ENCODE measurements around the gene KRT27. TPM values are rescaled to one million over a fixed set of nuclear protein-coding genes. Genes with fewer than 3 reads are reported as not detected.

Gene KRT27
- total and polyA plus RNA-seq, 7 donors, result 0.01 TPM; not detected in 6

GRCh38 chr17:40763752-40764151 is 18.6 kb downstream of the KRT27 start:
- TF ChIP-seq CTCF (IDR thresholded peaks at IDR 0.05), result no peak
- DNase-seq (no peak), ATAC-seq (no peak)
- no peak overlapping the region for H3K27ac ChIP-seq
- H3K27me3 ChIP-seq (ENCODE audit: insufficient read depth in 3 of 3, low read length in 2 of 3), result peaks cover 0 to 7% (median 4%) of the 10 kb centered on the region in 3 donors
- H3K9me3 ChIP-seq, result peaks cover 26% of the 10 kb centered on the region
- no peaks in the 10 kb centered on the region for H3K36me3 ChIP-seq (ENCODE audit: insufficient read depth in 1 of 2, low read depth in 1 of 2)
- intact Hi-C loops (cut with DNase I), result no loop called here
- no peaks in the 10 kb centered on the region for H3K4me1 ChIP-seq
- 83 to 96% (median 92%) methylated on average over 1 of the region's 1 CpG for WGBS, 3 donors
- H3K4me3 ChIP-seq, result no peak overlapping the region

- TF ChIP-seq CTCF (IDR thresholded peaks at IDR 0.05), result no peak
- Histone ChIP-seq H3K27ac (no peak overlapping the region), H3K4me1 (no peaks in the 10 kb centered on the region), H3K4me3 (no peak overlapping the region), H3K9me3 (peaks cover 26% of the 10 kb centered on the region), H3K27me3 (ENCODE audit: insufficient read depth in 3 of 3, low read length in 2 of 3) (peaks cover 0 to 4% (median 3%) of the 10 kb centered on the region in 3 donors), H3K36me3 (ENCODE audit: insufficient read depth in 1 of 2, low read depth in 1 of 2) (no peaks in the 10 kb centered on the region)
- WGBS, 3 donors, result 13 to 20% (median 18%) methylated on average over 1 of the region's 1 CpG
- ATAC-seq, result no peak
- no peak for DNase-seq
- intact Hi-C loops (cut with DNase I), result no loop called here
Measured at GRCh38 chr17:40760105-40761016, 22.0 kb downstream of the KRT27 start.

GRCh38 chr17:40755231-40755630 is 27.1 kb downstream of the KRT27 start, which contains the start of gene KRT25:
KRT25 (minus strand) TSS chr17:40755331; CDS start chr17:40755271, 60 bp downstream.
- intact Hi-C loops (cut with DNase I), result no loop called here
- ATAC-seq (no peak), DNase-seq (no peak)
- H3K36me3 ChIP-seq (ENCODE audit: insufficient read depth in 1 of 2, low read depth in 1 of 2), result no peaks in the 10 kb centered on the region
- no peaks in the 10 kb centered on the region for H3K4me1 ChIP-seq
- no peak for TF ChIP-seq CTCF (IDR thresholded peaks at IDR 0.05)
- no peak within 1 kb of the TSS for H3K4me3 ChIP-seq
- peaks cover 0 to 5% (median 2%) of the 10 kb centered on the region in 3 donors for H3K27me3 ChIP-seq (ENCODE audit: insufficient read depth in 3 of 3, low read length in 2 of 3)
- 64 to 77% (median 72%) methylated on average over 4 of the region's 4 CpGs for WGBS, 3 donors
- no peak within 1 kb of the TSS for H3K27ac ChIP-seq
- peaks cover 14% of the 10 kb centered on the region for H3K9me3 ChIP-seq

GRCh38 chr17:40753804-40754203 is 28.5 kb downstream of the KRT27 start:
- intact Hi-C loops (cut with DNase I), result no loop called here
- Histone ChIP-seq H3K4me1 (no peaks in the 10 kb centered on the region), H3K27ac (no peak overlapping the region), H3K9me3 (no peaks in the 10 kb centered on the region), H3K4me3 (no peak overlapping the region), H3K27me3 (ENCODE audit: insufficient read depth in 3 of 3, low read length in 2 of 3) (peaks cover 0 to 13% (median 4%) of the 10 kb centered on the region in 3 donors), H3K36me3 (ENCODE audit: insufficient read depth in 1 of 2, low read depth in 1 of 2) (no peaks in the 10 kb centered on the region)
- DNase-seq (no peak), ATAC-seq (no peak)
- 86 to 93% (median 92%) methylated on average over 3 of the region's 3 CpGs for WGBS, 3 donors
- TF ChIP-seq CTCF (IDR thresholded peaks at IDR 0.05), result no peak
